ENCODE results near the gene CRADD. TPM values are rescaled to one million over a fixed set of nuclear protein-coding genes. Genes with fewer than 3 reads are reported as not detected.

The CRADD gene
- total RNA-seq, 2 experiments from 2014 or later = 6.0 to 8.7 TPM

DNA sequence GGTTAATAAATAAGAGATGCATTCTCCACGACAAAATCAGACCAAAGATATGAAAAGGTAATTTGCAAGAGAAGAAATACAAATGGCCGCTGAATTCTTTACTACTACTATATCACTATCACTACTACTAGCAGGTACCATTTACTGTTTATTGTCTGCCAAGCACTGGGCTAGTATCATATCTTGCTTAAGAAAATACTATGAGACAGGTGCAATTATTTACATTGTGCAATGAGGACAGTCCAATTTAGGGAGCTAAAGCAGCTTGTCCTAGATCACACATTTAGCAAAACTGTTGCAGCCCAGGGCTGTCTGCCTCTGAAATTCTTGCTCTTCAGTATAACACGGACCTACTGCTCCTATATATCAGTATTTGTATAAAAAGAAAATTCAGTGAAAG lies 52.8 kb downstream of the CRADD start:
- Mint-ChIP-seq H3K4me3 (no peak overlapping the region), H3K36me3 (peaks cover 5% of the 10 kb centered on the region), H3K9me3 (no peaks in the 10 kb centered on the region), H3K27ac (no peak overlapping the region), H3K27me3 (no peaks in the 10 kb centered on the region), H3K4me1 (peaks cover 6% of the 10 kb centered on the region)
- DNase-seq = no peak

- Mint-ChIP-seq H3K27ac (no peak overlapping the region), H3K4me3 (no peak overlapping the region), H3K27me3 (peaks cover 2% of the 10 kb centered on the region), H3K4me1 (peaks cover 6% of the 10 kb centered on the region), H3K9me3 (no peaks in the 10 kb centered on the region), H3K36me3 (peaks cover 7% of the 10 kb centered on the region)
- DNase-seq = no peak
These were observed 56.2 kb downstream of the CRADD start for GRCh38 chr12:93733358-93733757.

DNA sequence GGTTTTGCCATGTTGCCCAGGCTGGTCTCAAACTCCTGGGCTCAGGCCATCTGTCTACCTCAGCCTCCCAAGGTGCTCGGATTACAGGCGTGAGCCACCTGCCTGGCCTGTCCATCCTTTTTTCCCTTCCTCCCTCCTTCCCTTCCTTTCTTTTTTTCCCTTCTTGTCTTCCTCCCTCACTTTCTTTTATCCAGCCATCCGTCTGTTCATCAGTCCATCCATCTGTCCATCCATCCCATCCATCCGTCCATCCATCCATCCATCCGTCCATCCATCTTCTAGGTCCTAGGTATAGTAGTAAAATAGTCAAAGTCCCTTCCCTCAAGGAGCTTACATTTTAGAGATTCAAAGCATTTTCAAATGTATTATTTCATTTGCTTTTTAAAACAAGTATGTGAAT lies 56.8 kb downstream of the CRADD start:
- DNase-seq = no peak
- Mint-ChIP-seq H3K4me3 (no peak overlapping the region), H3K36me3 (peaks cover 7% of the 10 kb centered on the region), H3K27ac (no peak overlapping the region), H3K9me3 (no peaks in the 10 kb centered on the region), H3K27me3 (peaks cover 6% of the 10 kb centered on the region), H3K4me1 (peaks cover 10% of the 10 kb centered on the region)

GRCh38 chr12:93734784-93735183 lies 57.6 kb downstream of the CRADD start:
- Mint-ChIP-seq H3K4me1 (peaks cover 11% of the 10 kb centered on the region), H3K9me3 (no peaks in the 10 kb centered on the region), H3K36me3 (peaks cover 7% of the 10 kb centered on the region), H3K4me3 (no peak overlapping the region), H3K27ac (no peak overlapping the region), H3K27me3 (peaks cover 6% of the 10 kb centered on the region)
- DNase-seq = no peak

- DNase-seq = no peak
- H3K27ac Mint-ChIP-seq = no peak overlapping the region
- no peaks in the 10 kb centered on the region for H3K9me3 Mint-ChIP-seq
- H3K4me3 Mint-ChIP-seq = no peak overlapping the region
- H3K4me1 Mint-ChIP-seq = peaks cover 21% of the 10 kb centered on the region
- H3K36me3 Mint-ChIP-seq = peaks cover 7% of the 10 kb centered on the region
- H3K27me3 Mint-ChIP-seq = peaks cover 6% of the 10 kb centered on the region
These were observed 59.5 kb downstream of the CRADD start for GRCh38 chr12:93736640-93737178.

GRCh38 chr12:93737457-93738198 lies 60.5 kb downstream of the CRADD start:
- Mint-ChIP-seq H3K4me1 (peaks cover 25% of the 10 kb centered on the region), H3K4me3 (no peak overlapping the region), H3K27ac (no peak overlapping the region), H3K36me3 (peaks cover 7% of the 10 kb centered on the region), H3K27me3 (peaks cover 6% of the 10 kb centered on the region), H3K9me3 (no peaks in the 10 kb centered on the region)
- DNase-seq = no peak

DNA sequence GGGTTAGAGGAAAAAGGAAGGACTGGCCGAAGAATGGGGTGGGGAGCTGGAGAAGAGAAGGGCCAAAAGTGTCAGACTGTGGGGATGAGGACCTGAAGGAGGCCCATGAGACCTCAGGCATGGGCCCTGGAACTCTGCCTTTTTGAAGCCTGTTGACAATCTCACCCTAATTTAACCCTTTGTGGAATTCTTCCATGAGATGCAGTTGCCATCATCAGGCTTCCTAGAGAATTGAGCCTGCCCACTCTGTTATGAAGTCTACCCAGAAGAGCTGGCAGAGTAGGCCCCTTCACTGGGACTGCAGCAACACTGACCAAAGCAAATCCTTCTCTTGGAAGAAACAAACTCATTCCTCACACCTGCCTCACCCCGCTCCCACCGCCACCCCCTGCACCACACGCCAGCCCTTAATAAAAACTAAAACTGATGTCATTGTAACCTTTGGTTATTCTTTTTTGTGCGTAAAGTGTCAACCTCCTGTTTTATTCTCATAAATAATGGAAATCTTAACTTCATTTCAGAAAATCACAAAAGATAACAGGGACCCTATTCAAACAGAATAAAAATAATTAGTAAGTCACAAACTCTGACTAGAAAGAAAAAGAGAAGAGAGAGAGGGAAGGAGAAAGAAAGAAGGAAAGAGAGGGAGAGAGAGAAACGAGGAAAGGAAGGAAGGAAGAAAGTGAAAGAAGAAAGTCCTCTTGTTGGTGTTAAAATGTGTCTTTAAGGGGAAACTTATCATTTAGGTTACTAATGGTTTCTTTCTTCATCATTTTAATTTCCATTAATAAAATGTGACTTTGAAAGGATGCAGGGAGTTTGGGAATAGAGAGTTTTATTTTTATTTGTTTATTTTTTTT lies 61.3 kb downstream of the CRADD start:
- no peak for DNase-seq
- Mint-ChIP-seq H3K9me3 (no peaks in the 10 kb centered on the region), H3K4me1 (peaks cover 26% of the 10 kb centered on the region)

GRCh38 chr12:93740751-93741150 lies 63.6 kb downstream of the CRADD start:
- H3K27me3 Mint-ChIP-seq = peaks cover 6% of the 10 kb centered on the region
- H3K4me3 Mint-ChIP-seq = peak overlapping the region; percentile 84
- H3K9me3 Mint-ChIP-seq = no peaks in the 10 kb centered on the region
- no peak for DNase-seq
- H3K27ac Mint-ChIP-seq = no peak overlapping the region
- H3K36me3 Mint-ChIP-seq = peaks cover 2% of the 10 kb centered on the region
- peaks cover 37% of the 10 kb centered on the region for H3K4me1 Mint-ChIP-seq

More for the DNA sequence above, 61.3 kb downstream of the CRADD start:
- no peak overlapping the region for H3K4me3 Mint-ChIP-seq
- peaks cover 6% of the 10 kb centered on the region for H3K27me3 Mint-ChIP-seq
- H3K36me3 Mint-ChIP-seq = peaks cover 7% of the 10 kb centered on the region
- no peak overlapping the region for H3K27ac Mint-ChIP-seq

DNA sequence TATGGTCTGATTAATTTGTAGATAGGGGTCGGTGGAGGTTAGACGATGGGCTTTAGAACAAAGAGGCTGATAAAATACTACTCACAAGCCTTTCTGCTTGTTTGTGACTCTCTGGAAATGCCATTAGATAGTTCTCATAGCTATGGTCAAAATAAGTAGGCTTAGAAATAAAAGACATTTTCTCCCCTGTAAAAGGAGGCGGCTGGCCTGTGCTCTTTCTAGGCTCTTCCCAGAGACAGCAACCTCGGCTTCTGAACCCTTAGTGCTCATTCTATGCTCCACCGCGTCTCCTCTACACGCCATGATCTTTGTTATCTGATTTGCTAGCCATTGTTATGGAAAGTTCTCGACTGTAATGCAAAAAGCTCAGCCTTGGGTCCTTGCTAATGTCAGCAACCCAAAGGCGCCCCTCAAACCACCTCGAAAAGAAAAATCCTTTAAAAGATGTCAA lies 64.5 kb downstream of the CRADD start:
- no peak for DNase-seq
- H3K36me3 Mint-ChIP-seq = peaks cover 2% of the 10 kb centered on the region
- peaks cover 39% of the 10 kb centered on the region for H3K4me1 Mint-ChIP-seq
- peak overlapping the region; percentile 97 for H3K27ac Mint-ChIP-seq
- peaks cover 6% of the 10 kb centered on the region for H3K27me3 Mint-ChIP-seq
- no peaks in the 10 kb centered on the region for H3K9me3 Mint-ChIP-seq
- H3K4me3 Mint-ChIP-seq = peak overlapping the region; percentile 84

GRCh38 chr12:93742110-93742934 lies 65.1 kb downstream of the CRADD start:
- Mint-ChIP-seq H3K9me3 (no peaks in the 10 kb centered on the region), H3K4me1 (peaks cover 39% of the 10 kb centered on the region), H3K4me3 (peak overlapping the region; percentile 84), H3K36me3 (peaks cover 2% of the 10 kb centered on the region), H3K27me3 (peaks cover 6% of the 10 kb centered on the region), H3K27ac (peak overlapping the region; percentile 97)
- peak; percentile 80 for DNase-seq

DNA sequence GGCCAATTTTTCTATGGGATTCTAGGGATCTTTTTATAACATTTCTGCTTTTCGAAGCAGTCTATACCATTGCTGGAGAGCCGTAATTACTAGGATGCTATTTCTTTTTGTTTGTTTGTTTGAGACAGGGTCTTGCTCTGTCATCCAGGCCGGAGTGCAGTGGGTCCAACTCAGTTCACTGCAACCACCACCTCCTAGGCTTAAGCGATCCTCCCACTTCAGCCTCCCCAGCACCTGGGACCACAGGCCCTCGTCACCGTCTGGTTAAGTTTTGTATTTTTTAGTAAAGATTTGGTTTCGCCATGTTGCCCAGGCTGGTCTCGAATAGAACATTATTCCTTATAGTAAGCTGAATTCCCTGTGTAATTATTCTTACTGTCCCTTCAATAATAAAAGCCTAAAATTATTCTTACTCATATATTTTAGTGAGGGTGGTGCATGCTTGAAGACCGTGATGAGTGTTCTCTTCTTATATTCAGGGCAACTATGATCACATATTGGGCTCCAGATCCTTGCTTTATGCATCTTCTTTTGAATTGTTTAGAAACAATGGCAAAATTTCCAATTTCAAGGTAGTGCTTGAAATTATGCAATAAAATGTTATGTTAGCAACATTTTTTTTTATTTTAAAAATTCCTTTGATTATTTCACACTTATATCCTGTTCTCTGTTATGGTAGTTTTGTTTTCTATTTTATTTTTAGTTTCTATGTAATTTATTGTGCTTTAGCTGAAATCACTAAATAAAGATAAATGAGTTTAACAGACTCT lies 66.2 kb downstream of the CRADD start:
- Mint-ChIP-seq H3K4me1 (peaks cover 36% of the 10 kb centered on the region), H3K36me3 (no peaks in the 10 kb centered on the region), H3K27me3 (peaks cover 4% of the 10 kb centered on the region), H3K27ac (no peak overlapping the region), H3K4me3 (peak overlapping the region; percentile 25), H3K9me3 (no peaks in the 10 kb centered on the region)
- DNase-seq = no peak

- Mint-ChIP-seq H3K27me3 (no peaks in the 10 kb centered on the region), H3K27ac (no peak overlapping the region), H3K4me3 (no peak overlapping the region), H3K36me3 (no peaks in the 10 kb centered on the region), H3K9me3 (no peaks in the 10 kb centered on the region), H3K4me1 (peaks cover 32% of the 10 kb centered on the region)
- no peak for DNase-seq
These were observed 67.0 kb downstream of the CRADD start for GRCh38 chr12:93743999-93744689.

- Mint-ChIP-seq H3K36me3 (no peaks in the 10 kb centered on the region), H3K4me1 (peaks cover 32% of the 10 kb centered on the region), H3K9me3 (no peaks in the 10 kb centered on the region), H3K27me3 (no peaks in the 10 kb centered on the region), H3K27ac (no peak overlapping the region), H3K4me3 (no peak overlapping the region)
- DNase-seq = no peak
These were observed 68.1 kb downstream of the CRADD start for GRCh38 chr12:93745286-93745685.

All from activated naive CD8-positive, alpha-beta T cell treated with anti-CD3 and anti-CD28 coated beads for 36 hours (primary cell).